ENCODE measurements around the gene FNBP1L.

Gene FNBP1L

DNA sequence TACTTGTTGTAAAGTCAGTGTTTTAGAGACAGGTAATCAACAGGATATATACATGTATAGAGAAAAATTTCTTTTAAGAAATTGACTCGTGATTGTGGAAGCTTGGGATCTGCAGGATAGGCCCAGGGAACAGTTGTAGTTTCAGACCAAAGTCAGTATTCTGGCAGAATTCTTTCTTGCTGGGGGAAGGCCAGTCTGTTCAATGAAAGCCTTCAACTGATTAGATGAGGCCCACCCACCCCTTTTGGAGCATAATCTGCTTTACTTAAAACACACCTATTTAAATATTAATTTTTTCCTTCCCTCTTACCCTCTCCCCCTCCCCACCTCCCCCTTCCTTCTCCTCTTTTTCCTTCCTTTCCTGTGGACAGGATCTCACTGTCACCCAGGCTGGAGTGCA is 48.0 kb downstream of the FNBP1L start:
- no peak for DNase-seq

DNA sequence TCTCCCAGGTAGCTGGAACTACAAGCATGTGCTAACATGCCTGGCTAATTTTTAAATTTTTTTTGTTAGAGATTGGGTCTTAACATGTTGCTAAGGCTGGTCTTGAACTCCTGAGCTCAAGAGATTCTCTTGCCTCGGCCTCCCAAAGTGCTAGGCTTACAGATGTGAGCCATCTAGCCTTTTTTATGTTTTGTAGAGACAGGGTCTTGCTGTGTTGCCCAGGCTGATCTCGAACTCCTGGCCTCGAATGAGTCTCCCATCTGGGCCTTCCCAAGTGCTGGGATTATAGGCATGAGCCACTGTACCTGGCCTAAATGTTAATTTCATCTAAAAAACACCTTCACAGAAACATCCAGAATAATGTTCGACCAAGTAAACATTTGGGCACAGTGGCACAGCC is 48.6 kb downstream of the FNBP1L start:
- no peak for DNase-seq

DNA sequence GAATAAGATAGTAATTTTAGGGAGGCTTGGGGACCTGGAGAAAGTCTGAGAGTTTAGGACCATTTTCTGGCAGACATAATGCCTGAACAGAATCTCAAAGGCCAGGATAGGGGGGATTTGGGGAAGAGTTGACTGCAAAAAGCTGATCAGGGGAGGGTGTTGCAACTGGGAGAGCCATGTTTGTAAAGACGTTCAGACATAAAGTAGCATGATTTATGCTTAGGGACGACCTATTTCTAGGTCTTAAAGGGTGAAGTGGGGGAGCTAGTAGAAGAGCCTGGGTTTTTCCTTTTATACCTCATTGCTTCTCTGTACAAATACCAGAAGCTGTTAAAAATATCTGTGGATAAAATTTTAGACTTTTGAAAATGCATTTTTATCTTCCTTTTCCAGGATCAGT is 51.2 kb downstream of the FNBP1L start:
- no peak for DNase-seq

DNA sequence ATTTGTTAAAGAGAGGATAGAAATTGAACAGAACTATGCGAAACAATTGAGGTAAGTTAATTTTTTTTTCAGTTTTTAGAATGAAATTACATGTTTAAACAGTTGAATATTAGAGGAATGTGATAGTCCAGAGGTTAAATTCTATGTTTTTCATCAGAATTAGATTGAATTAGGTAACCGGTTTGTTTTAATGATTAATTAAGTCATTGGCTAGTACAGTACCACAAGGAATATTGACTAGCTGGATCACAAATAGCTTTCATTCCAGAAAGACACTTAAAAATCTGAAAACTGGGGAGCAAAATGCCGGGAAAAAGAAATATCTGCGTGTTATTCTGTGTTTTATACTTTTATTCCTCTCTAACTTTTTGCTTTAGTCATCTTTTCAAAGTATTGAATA is 51.6 kb downstream of the FNBP1L start:
- no peak for DNase-seq

DNA sequence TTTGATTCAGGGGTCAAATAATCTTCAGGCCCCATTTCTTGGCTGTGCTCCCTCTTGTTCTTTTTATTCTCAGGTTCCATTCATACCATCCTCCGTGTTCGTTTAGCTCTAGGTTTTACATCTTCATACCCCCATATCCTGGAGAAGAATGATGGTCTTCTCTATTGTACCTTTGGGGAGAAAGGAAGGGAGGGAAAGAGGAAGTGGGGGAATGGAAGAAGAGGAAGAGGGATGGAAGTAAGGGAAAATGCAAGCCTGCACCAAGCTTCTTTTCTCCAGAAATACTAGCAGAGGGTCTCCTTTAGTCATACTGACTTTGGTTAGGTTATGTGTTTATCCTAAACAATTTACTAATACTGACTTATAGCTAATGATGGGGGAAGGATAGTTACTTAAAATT is 52.4 kb downstream of the FNBP1L start:
- DNase-seq, result no peak

DNA sequence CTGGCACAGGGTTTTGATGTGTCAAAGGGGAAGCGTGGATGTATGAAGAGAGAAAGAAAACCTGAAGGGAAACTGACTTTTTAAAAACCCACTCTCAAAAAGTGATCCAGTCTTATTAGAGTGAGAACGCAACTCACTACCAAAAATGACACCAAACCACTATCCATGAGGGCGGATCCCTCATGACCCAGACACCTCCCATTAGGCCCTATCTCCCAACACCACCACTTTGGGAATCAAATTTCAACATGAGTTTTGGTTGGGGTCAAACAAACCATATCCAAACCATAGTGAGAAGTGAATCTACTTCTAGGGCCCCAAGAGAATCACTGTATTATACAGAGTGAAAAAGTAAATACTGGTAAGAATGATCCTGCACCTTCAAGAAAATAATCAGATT is 53.5 kb downstream of the FNBP1L start:
- DNase-seq, result no peak

DNA sequence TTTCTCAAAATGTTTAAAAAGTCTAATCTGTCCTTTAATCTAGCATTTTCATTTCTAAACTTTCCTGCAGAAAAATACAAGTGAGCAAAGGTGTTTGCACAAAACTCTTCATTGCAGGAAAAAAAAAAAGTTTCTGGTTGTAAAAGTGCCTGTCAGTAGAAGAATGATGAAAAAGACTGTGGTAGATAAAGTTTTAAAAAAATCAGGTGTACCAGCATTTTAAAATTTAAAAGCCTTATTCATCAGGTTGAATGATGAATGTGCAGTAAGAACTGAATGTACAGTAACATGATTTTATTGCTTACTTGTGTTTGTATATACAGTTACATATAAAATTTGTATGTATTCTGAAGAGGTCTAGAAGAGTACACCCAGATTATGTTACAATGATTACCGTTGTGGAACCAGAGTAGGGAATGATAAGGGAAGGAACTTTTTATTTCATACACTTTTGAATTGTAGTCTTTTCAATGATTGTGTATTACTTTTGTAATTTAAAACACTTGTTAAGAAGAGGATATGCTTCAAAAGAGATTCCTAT is 54.0 kb downstream of the FNBP1L start:
- no peak for DNase-seq

DNA sequence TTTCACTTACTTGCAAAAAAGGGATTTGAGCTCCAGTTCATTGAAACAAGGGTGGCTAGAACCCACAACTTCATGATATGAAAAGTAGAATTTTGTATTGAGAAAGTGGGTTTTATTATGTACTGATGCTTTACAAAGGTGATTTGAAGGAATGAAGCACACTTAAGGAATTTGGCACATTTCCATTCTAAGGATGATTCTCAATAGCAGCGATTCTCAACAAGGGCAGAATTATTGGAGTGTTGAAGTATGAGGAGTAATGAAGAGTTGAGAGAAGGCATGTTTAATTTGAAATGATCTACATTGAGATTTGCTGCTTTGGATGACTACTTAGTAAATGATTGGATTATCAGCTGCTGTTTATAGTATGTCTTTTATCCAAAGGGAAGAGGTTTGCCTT is 54.7 kb downstream of the FNBP1L start:
- DNase-seq, result no peak

DNA sequence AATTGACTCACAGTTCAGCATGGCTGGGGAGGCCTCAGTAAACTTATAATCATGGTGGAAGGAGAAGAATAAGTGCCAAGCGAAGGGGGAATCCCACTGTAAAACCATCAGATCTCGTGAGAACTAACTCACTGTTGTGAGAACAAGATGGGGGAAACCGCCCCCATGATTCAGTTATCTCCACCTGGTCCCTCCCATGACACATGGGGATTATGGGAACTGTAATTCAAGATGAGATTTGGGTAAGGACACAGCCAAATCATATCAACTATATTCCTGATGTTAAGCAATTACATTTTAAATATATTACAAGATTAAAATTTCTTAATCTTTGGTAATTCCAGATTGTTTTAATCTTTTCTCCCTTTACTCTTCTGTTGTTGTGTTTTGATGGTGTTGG is 55.2 kb downstream of the FNBP1L start:
- DNase-seq, result no peak

DNA sequence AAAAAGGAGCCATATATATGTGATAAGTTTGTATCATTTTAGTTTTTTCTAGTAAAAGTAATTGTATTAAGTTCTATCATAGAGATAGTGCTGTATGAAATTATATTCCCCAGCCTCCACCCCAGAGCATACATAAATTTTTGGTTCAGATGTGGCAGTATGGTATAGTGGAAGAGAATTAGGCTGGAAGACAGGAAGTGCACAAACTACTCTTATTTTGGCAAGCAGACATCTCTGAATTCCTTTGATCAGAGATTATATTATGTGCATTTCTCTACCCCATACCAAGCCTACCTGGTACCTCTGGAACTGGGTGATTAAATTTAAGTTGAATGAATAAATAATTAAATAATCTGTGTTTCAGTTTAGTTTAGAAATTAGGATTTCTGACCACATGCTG is 55.9 kb downstream of the FNBP1L start:
- DNase-seq, result no peak

DNA sequence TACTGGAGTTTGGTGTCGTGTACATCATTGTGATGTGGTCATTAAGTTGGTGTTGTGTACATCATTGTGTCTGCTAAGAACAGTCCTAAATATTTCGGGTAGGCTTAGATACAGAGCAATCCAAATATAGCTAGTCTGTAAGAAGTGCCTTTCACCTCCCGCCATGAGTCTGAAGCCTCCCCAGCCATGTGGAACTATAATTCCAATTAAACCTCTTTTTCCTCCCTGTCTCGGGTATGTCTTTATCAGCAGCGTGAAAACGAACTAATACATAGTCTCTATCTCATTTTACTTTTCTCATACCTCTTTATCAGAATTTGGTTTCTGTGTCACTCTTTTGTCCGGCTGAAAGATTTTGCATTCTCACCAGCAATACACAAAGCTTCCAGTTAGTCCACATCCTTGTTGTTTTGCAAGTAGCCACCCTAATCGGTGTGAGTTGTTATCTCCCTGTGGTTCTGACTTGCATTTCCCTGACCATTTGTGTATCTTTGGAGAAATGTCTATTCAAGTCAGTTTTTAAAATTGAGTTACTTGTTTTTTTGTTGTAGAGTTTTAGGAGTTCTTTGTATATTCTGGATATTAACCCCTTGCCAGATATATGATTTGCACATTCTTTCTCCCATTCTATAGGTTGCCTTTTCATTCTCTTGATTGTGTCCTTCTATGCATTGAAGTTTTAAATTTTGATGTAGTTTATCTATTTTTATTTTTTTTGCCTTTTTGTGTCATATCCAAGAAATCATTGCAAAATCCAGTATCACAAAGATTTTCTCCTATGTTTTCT is 56.5 kb downstream of the FNBP1L start:
- DNase-seq, result no peak

DNA sequence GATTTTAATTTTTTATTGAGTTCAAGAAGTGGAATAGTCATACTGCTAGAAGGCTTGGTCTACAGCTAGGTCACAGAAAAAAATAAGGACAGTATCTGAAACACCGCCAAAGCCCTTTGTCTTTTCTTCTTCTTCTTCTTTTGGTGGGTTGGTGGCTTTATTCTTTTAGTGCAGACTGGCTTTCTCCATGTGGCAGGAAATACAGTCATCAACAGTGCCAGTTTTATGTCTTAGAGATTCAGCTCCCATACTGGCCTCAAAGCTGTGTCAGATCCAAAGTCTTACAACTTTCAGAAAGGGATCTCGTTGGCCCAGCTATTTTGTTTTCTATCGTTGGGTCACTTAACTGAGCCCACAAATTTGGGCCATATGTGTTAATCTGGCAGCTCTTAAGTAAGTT is 58.2 kb downstream of the FNBP1L start:
- no peak for DNase-seq

DNA sequence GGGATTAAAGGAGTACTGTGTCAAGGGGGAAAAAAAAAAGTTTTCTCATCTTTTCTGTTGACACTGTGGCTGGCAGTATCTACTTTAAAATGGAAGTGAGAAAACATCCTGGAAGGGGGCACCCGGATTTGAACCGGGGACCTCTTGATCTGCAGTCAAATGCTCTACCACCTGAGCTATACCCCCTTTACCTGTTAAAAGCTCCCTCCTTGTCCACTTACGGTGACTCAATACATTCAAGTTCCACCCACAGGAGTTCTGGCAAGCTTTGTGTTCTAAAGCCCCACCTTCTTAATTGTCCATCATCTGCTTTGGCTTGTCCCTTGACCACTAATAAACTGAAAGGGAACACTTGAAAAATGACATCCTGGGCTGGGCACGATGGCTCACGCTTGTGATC is 68.2 kb downstream of the FNBP1L start:
- DNase-seq, result no peak

DNA sequence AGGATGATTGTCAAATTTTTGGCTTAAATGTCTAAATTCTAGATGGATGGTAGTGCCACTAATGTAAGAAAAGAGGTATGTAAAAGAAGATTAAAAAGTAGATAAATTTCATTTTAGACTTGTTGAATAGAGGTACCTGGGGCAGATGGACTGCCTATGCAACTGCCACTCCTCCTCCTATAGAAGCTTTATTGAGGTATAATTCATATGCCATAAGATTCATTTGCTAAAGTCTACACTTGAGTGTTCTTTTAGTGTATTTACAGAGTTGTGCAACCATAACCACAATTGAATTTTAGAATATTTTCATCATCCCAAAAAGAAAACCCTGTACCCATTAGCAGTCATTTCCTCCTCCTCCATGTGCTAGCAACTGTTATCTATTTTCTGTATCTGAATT is 70.6 kb downstream of the FNBP1L start:
- DNase-seq, result no peak

DNA sequence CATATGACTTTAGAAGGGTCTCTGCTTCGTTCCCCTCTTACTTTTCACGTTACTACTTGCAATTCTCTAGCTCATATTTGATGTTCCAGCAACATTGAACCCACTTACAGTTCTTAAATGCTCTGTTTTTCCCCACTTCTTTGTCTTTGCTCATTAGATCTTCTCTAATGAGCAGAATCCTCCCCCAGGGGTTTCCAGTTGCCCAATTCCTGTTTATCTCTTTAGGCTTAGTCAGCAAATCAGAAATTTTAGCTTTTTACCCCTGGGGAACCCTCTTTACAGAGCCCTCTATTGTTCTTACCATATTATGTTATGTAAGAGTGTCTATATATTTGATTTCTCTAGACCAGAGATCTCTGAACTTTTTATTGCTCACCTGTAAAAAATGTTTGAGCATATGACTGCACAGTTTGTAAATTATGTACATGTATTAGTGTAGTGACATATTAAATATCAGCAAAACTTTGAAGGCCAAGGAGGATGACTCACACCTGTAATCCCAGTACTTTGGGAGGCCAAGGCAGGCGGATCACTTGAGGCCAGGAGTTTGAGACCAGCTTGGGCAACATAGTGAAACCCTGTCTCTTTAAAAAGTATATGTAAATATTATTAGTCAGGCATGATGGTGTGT is 71.4 kb downstream of the FNBP1L start:
- no peak for DNase-seq

DNA sequence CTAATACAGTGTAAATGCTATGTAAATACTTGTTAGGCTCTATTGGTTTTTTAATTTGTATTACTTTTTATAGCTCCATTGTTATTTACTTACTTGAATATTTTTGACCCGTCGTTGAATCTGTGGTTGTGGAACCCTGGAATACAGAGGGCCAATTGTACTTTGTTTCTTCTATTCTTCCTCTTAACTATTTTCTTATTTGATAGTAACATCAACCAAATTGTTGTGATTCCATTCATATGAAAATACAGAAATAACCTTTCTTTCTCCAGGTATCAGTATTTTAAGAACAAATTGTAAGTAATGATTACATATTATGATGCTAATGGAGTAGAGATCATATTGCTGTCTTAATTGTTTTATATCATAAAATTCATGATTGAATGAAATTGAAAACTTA is 73.7 kb downstream of the FNBP1L start:
- no peak for DNase-seq

DNA sequence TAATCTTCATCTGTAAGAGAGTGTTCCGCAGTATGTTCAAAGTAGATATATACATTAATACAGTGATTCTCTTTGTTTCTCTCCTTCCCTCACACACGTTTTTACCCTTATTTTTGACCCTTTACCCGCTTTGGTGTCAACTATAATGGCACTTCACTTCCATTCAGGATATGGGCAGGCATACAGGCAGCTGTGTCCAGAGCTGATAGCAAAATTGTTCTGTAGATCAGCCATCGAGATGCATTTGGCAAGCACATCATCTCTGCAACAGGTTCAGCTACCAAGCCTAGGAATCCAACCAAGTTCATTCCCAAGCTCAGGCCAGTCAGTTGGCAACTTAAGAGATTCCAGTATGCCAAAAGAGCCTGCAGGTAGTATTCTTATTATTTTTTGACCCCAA is 74.8 kb downstream of the FNBP1L start:
- no peak for DNase-seq

DNA sequence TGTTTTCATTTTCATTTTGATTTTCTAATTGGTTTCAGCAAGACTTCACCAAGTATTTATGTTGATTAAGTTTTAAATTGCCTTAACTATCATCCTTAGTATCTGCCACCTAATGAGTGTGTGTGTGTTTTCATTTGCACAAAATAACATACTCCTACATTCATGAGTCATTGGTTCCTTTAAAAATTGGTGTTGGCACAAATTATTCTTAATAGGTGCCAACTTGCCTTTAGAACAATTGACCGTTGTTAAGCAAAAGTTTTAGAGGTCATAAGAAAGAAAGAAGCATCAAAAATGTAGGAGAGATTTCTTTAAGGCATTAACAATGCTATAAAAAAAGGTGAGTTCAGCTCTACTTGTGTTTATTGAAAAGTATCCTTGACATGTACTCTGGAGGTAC is 77.5 kb downstream of the FNBP1L start:
- DNase-seq, result no peak

DNA sequence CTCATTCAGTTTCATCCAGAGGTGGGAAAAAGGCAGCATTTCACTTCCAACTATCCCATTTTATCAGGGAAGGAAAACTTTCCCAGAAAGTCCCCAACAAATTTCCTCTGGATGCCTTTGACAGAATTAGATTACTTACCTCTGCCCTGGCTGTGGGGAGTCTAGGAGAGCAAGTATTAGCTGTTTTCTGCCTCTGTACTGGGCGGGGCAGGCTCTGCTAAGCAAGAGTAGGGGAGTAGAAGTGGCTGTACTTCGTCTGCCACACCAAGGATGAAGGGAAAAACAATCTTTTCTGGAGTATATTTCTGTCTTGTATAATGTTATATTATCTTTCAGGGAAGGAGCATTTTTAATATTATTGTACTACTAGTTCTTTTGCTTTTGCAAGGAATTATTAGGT is 78.5 kb downstream of the FNBP1L start:
- no peak for DNase-seq

DNA sequence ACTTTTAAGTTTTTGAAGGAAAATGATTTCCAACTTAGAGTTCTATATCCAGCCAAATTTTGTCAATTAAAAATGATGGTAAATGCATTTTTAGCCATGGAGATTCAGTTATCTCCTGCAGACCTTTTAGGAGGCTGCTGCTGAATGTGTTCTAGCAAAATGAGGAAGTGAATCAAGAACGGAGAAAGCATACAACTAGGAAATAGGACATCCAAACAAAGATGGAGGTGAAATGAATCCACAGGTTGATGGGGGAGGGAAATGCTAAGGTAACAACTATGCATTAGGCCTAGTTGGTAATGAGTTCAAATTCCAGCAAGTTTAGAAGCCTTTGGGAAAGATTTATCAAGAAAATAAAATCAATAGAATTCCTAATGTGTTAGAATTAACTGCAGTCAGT is 80.5 kb downstream of the FNBP1L start:
- no peak for DNase-seq

DNA sequence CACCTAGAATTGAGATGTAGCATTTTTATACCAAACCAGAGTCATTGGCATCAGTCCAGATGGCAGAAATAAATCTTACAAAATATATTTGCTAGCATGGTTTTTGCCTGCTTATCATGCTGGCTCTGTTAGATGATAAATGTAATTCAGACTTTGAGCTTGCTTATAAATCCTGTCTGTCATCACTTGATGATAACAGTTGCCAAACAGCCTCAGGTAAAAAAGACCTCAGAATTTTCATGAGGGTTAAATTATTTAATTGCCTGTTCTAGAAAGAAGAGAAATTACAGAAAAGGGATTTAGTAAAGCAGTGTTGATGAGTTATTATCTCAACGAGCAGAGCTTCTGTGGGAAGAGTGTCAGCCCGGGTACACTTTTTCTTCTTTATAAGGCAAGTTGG is 83.3 kb downstream of the FNBP1L start:
- DNase-seq, result no peak

DNA sequence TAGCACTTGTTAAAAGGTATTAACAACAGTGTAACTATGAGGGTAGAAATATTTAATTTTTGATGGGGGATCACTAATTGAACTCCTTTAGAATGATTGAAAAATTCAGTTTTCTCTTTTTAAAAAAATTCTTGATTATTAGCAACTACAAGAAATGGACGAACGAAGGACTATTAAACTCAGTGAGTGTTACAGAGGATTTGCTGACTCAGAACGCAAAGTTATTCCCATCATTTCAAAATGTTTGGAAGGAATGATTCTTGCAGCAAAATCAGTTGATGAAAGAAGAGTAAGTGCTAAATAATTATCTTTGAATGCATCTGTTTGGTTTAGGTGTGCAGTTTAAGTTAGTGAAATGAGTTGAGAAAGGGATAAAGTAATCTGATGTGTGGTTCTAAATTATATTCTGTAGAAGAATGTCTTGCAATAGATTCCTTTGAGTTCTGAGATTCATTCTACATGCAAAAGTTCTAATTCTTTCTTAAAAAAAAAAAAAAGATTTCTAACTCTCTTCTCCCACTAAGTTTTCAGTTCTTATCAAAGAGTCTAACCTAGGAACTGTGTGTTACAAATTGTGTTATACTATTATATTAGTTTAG is 85.0 kb downstream of the FNBP1L start:
- DNase-seq, result no peak

DNA sequence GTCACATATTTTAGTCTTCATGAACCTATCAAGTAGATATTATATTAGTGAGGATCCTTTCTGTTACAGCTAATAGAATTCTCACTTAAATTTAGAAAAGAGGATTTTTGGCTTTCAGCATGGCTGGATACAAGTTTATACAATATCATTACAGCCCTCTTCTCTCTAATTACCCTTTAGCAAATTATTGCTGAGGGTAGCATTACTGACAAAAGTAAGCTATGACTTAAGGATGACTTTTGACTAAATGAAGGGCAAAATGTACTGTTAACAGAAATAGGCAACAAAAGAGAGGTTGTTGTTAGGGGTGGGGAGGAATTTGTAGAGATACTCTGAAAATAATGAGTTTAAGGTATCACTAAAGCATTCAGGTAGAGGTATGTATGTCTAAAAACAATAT is 85.8 kb downstream of the FNBP1L start:
- no peak for DNase-seq

DNA sequence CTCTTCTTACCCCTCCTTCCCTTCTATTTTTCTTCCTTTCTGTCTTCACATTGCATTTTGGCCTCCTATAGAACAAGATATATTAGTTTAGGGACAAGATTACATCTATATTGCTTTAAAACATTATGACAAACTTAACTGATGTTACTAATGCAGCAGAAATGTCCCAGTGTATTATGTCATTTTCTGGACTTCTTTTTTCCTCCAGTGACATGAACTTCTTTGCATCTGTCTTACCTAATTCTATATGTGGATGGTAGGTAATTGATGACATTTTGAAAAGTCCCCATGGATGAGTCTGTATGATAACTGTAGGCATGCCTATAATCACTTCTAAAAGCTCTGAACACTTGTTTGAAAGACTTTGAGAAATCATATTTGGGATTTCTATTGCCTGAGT is 89.5 kb downstream of the FNBP1L start:
- no peak for DNase-seq

Measured in femur (tissue), 1 donor.